Breast epithelium (tissue), 4 donors: ENCODE data around the gene TNFAIP1. TPM values are rescaled to one million over a fixed set of nuclear protein-coding genes. Genes with fewer than 3 reads are reported as not detected.
A peak's percentile ranks its signal among the peaks of the same experiment; 100 is the strongest.

Experiments used
- DNase-seq, 2 donors: peaks; one replicate each; pipeline ENCODE4 v3.0.0-alpha.2; 2019; ENCODE audit warnings: low spot score in 2 of 2
- H3K27ac ChIP-seq, 2 donors: fragments of 200-600 bp; sonication (generic) in 1 of 2; one replicate each; pipeline ENCODE4 v1.5.1; 2016 to 2019; ENCODE audit warnings: mild to moderate bottlenecking in 1 of 2
- H3K27me3 ChIP-seq, 2 donors: fragments of 200-600 bp; sonication (generic) in 1 of 2; one replicate each; pipeline versions ENCODE4 v1.5.1 to v1.6.0; 2017 to 2019; ENCODE audit warnings: control low read depth in 1 of 2, mild to moderate bottlenecking in 1 of 2
- H3K36me3 ChIP-seq: fragments of 200-600 bp; one replicate; pipeline ENCODE4 v1.5.1; 2019
- H3K4me1 ChIP-seq, 2 donors: fragments of 200-600 bp; sonication (generic); one replicate each; pipeline ENCODE4 v1.5.1; 2016 to 2019; ENCODE audit warnings: control low read depth in 1 of 2
- H3K4me3 ChIP-seq, 3 donors: fragments of 200-600 bp; sonication (generic); 1 replicate in 2 of 3; 2 replicates in 1 of 3; pipeline ENCODE4 v1.5.1; 2016 to 2019; ENCODE audit warnings: mild to moderate bottlenecking in 3 of 3, moderate library complexity in 2 of 3
- H3K9me3 ChIP-seq, 2 donors: fragments of 200-600 bp; sonication (generic) in 1 of 2; one replicate each; pipeline ENCODE4 v1.5.1; 2016 to 2019; ENCODE audit warnings: control low read depth in 1 of 2
- POLR2A ChIP-seq: fragments of 450-650 bp; IDR thresholded peaks from one replicate; pipeline ENCODE4 v1.6.1; 2016; ENCODE audit warnings: antibody characterized with exemption, mild to moderate bottlenecking, moderate library complexity
- POLR2AphosphoS5 ChIP-seq, 3 donors: sonication (generic); formaldehyde crosslinking; IDR thresholded peaks; one replicate each; pipeline ENCODE4 v1.6.1; 2017; ENCODE audit warnings: antibody characterized with exemption in 3 of 3
- intact Hi-C: fragments of 100-400 bp; cut with DNase I; formaldehyde crosslinking; loops from one replicate; pipeline ENCODE4 v1.15.1; 2023; ENCODE audit warnings: low total_unique reads
- total RNA-seq, 3 donors: library from RNA; depleted of rRNA; stranded (reverse); fragments of >200 nt; gene quantifications; one replicate each; pipeline ENCODE4 v1.1.0, GENCODE V29; 2016
- TF ChIP-seq, protein P1 (sequence below), 3 donors: fragments of 450-650 bp; IDR thresholded peaks; one replicate each; pipeline ENCODE4 v1.5.1; 2016 to 2017; ENCODE audit warnings: antibody characterized with exemption in 3 of 3, mild to moderate bottlenecking in 3 of 3, moderate library complexity in 3 of 3

TNFAIP1 gene
- total RNA-seq, 3 donors from 2014 or later = 15.5 to 31.9 (median 28.5) TPM

DNA sequence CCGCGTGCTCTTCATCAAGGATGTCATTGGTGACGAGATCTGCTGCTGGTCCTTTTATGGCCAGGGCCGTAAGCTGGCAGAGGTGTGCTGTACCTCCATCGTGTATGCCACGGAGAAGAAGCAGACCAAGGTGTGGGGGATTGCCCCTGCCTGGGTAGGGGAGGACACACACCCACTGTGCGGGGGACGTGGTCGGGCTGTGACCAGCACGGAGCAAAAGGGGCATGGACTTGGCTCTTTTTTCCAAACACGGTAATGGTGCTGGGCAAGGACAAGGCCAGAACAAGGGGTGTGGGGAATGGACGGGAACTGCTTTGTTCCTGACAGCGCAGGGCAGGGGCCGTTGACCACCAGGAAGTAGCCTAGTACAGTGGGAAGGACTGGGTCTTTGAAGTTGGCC, 6.8 kb downstream of the TNFAIP1 start:
- Histone ChIP-seq H3K9me3 (no peaks in the 10 kb centered on the region), H3K27me3 (no peaks in the 10 kb centered on the region), H3K36me3 (peaks cover 6% of the 10 kb centered on the region), H3K27ac (no peak overlapping the region), H3K4me1 (peaks cover 0 to 16% of the 10 kb centered on the region in 2 donors), H3K4me3 (no peak overlapping the region)
- no peak for DNase-seq
- TF ChIP-seq, protein P1, sequence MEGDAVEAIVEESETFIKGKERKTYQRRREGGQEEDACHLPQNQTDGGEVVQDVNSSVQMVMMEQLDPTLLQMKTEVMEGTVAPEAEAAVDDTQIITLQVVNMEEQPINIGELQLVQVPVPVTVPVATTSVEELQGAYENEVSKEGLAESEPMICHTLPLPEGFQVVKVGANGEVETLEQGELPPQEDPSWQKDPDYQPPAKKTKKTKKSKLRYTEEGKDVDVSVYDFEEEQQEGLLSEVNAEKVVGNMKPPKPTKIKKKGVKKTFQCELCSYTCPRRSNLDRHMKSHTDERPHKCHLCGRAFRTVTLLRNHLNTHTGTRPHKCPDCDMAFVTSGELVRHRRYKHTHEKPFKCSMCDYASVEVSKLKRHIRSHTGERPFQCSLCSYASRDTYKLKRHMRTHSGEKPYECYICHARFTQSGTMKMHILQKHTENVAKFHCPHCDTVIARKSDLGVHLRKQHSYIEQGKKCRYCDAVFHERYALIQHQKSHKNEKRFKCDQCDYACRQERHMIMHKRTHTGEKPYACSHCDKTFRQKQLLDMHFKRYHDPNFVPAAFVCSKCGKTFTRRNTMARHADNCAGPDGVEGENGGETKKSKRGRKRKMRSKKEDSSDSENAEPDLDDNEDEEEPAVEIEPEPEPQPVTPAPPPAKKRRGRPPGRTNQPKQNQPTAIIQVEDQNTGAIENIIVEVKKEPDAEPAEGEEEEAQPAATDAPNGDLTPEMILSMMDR (IDR thresholded peaks at IDR 0.05) = no peak
- no peak for TF ChIP-seq POLR2AphosphoS5 (IDR thresholded peaks at IDR 0.05)
- TF ChIP-seq POLR2A = no peak
- intact Hi-C loops = no loop called here

DNA sequence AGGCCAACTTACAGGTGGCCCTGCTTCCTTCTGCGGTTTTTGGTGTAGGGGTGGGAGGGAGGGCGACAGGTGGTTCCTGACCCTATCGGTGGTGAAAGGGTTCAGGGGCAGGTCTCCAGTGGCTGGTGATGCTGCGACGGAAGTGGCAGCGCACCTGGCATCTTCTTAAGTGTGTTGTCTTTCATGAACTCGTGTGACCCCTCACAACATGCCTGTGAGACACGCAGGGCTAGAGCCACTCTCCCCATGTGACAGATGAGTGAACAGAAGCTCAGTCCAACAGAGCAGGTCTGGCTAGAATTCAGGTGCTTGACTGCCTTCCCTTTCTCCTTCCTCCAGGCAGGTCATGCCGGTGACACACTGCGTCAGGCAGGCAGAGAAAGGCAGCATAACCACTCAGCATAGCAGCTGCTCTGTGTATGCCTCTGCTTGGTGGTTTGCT, 8.0 kb downstream of the TNFAIP1 start:
- H3K4me3 ChIP-seq = no peak overlapping the region
- H3K4me1 ChIP-seq = peaks cover 3 to 17% of the 10 kb centered on the region in 2 donors
- intact Hi-C loops = no loop called here
- H3K36me3 ChIP-seq = peaks cover 6% of the 10 kb centered on the region
- TF ChIP-seq POLR2AphosphoS5 (IDR thresholded peaks at IDR 0.05) = no peak
- TF ChIP-seq, protein P1 (IDR thresholded peaks at IDR 0.05) = no peak
- no peak for TF ChIP-seq POLR2A
- H3K27me3 ChIP-seq = no peaks in the 10 kb centered on the region
- no peak for DNase-seq
- no peaks in the 10 kb centered on the region for H3K9me3 ChIP-seq
- peak overlapping the region in 1 of 2 donors; percentile 8 for H3K27ac ChIP-seq

DNA sequence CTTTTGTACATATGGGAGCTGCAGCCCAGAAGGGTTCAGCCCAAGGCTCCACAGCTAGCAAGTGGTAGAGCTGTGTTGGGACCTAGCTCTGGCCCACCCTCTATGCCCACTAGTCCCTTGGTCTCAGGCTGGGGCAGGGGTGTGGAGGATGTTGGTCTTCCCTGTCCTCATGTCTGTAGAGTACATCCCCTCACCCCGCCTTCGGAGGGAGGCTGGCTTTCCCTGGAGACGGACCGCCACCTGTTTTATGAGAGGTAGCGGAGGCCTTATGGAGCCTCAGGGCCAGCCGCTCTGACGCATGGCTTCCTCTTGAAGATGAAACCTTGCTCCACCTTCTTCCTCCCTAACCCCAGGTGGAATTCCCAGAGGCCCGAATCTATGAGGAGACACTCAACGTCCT, 8.4 kb downstream of the TNFAIP1 start:
- intact Hi-C loops = no loop called here
- TF ChIP-seq, protein P1 (IDR thresholded peaks at IDR 0.05) = no peak
- TF ChIP-seq POLR2AphosphoS5 (IDR thresholded peaks at IDR 0.05) (no peak), POLR2A (no peak)
- DNase-seq = no peak

DNA sequence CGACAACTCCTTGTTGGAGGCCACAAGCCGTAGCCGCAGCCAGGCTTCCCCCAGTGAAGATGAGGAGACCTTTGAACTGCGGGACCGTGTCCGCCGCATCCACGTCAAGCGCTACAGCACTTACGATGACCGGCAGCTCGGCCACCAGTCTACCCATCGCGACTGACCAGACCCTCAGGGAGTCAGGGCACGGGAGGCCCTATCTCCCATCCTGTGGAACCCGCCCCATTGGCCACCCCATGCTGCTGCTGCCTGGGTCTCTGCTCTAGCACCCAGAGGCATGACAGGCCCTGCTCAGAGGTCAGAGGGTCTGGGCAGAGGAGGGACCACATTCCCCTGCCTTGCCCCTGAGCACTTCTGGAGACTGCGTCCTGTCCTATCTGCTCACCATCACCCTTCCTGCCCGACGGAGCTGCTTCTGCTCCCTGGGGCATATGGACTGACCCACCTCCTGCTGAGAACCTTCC, 8.9 kb downstream of the TNFAIP1 start:
- H3K27ac ChIP-seq = no peak overlapping the region
- peaks cover 6% of the 10 kb centered on the region for H3K36me3 ChIP-seq
- no peak for TF ChIP-seq POLR2AphosphoS5 (IDR thresholded peaks at IDR 0.05)
- no peak for DNase-seq
- H3K4me3 ChIP-seq = no peak overlapping the region
- peaks cover 3 to 17% of the 10 kb centered on the region in 2 donors for H3K4me1 ChIP-seq
- intact Hi-C loops = no loop called here
- no peaks in the 10 kb centered on the region for H3K9me3 ChIP-seq
- H3K27me3 ChIP-seq = no peaks in the 10 kb centered on the region

More for the DNA sequence above, 8.4 kb downstream of the TNFAIP1 start:
- H3K27ac ChIP-seq = no peak overlapping the region
- H3K36me3 ChIP-seq = peaks cover 6% of the 10 kb centered on the region
- no peaks in the 10 kb centered on the region for H3K27me3 ChIP-seq
- no peak overlapping the region for H3K4me3 ChIP-seq
- H3K4me1 ChIP-seq = peaks cover 3 to 17% of the 10 kb centered on the region in 2 donors
- no peaks in the 10 kb centered on the region for H3K9me3 ChIP-seq

DNA sequence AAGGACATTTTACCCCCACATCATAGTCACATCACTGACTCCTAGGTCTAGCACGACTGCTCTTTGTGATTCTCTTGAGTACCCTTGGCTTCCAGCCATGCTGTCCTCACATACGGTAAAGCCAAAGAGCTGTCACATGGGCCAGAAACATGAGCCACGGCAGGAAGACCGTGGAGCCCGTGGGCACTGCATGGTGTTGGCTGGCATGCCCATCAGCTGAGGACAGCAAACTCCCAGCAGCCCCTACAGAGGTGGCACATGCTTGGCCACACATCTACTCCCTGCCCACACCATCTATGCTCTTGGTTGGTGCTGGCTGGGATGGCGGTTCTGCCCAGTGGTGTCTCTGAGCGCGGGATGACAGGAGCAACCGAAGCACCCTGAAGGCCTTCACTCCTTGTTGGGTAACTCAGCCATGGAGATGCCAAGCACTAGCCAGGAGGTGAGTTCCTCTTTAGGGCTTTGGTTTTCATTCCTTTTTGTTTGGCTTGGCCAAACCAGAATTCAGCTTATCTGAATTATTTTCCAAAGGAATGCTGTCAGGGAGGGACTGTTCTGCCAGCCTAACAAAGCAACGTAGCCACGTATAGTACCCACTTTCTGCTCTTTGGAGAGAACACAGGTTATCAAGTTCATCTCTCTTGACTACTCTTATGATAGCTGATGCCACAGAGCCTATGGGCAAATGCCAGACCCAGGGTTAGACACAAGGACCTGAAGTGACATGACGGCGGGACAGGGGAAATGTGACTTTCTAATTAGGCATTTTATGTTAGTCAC, 10.0 kb downstream of the TNFAIP1 start:
- peak in 1 of 2 donors; percentile 37 for DNase-seq
- H3K27me3 ChIP-seq = no peaks in the 10 kb centered on the region
- TF ChIP-seq POLR2A (no peak), POLR2AphosphoS5 (IDR thresholded peaks at IDR 0.05) (no peak)
- TF ChIP-seq, protein P1 (IDR thresholded peaks at IDR 0.05) = no peak
- H3K9me3 ChIP-seq = no peaks in the 10 kb centered on the region
- H3K4me1 ChIP-seq = peaks cover 3 to 17% of the 10 kb centered on the region in 2 donors
- no peak overlapping the region for H3K4me3 ChIP-seq
- intact Hi-C loops = no loop called here
- H3K27ac ChIP-seq = peak overlapping the region; percentile 75 to 78
- H3K36me3 ChIP-seq = peaks cover 6% of the 10 kb centered on the region
